ENCODE measurements around the gene MEGF10.

GRCh38 chr5:127411381-127411780 lies 120.8 kb downstream of the MEGF10 start:
- TF ChIP-seq CTCF (IDR thresholded peaks at IDR 0.05) = no peak
- no peak for TF ChIP-seq POLR2A (IDR thresholded peaks at IDR 0.05; ENCODE audit: low read depth)
- no peak for TF ChIP-seq EP300 (IDR thresholded peaks at IDR 0.05)

All from esophagus muscularis mucosa (tissue), 4 donors.